K562 (cell line): Measurements from ENCODE around the gene TAS2R40. TPM values are rescaled to one million over a fixed set of nuclear protein-coding genes. Genes with fewer than 3 reads are reported as not detected.
A peak's percentile ranks its signal among the peaks of the same experiment; 100 is the strongest.

Source experiments
- C11orf30 ChIP-seq: fragments of 450-650 bp; IDR thresholded peaks from 2 replicates; pipeline ENCODE4 v1.6.1; 2016; ENCODE audit warnings: low read depth, mild to moderate bottlenecking
- CTBP1 ChIP-seq: fragments of 450-650 bp; IDR thresholded peaks from 2 replicates; pipeline ENCODE4 v1.6.1; 2016; ENCODE audit warnings: borderline replicate concordance
- HCFC1 ChIP-seq: IDR thresholded peaks from 2 replicates; pipeline ENCODE4 v1.6.1; 2012; ENCODE audit warnings: low read depth, low read length, improper control_type of control experiment
- HDGF ChIP-seq: fragments of 450-650 bp; IDR thresholded peaks from 2 replicates; pipeline ENCODE4 v1.6.1; 2016
- HMBOX1 ChIP-seq: sonication (generic); IDR thresholded peaks from 2 replicates; pipeline ENCODE4 v1.6.1; 2016
- MAFF ChIP-seq: IDR thresholded peaks from 2 replicates; pipeline ENCODE4 v1.6.1; 2012; ENCODE audit warnings: low read length, improper control_type of control experiment
- MED1 ChIP-seq: sonication (generic); formaldehyde crosslinking; IDR thresholded peaks from 2 replicates; pipeline ENCODE4 v1.8.1; 2023; ENCODE audit warnings: missing genetic modification reagents, borderline replicate concordance
- PREB ChIP-seq: sonication (generic); formaldehyde crosslinking; IDR thresholded peaks from 2 replicates; pipeline ENCODE4 v1.8.1; 2023; ENCODE audit warnings: mild to moderate bottlenecking, missing genetic modification reagents
- PRPF4 ChIP-seq: fragments of 200-400 bp; formaldehyde crosslinking; IDR thresholded peaks from one replicate; pipeline ENCODE4 v1.6.1; 2017; ENCODE audit warnings: low read length, low read depth, mild to moderate bottlenecking; ENCODE audit not compliant: insufficient read depth, poor library complexity, severe bottlenecking
- RBM22 ChIP-seq: fragments of 200-400 bp; formaldehyde crosslinking; IDR thresholded peaks from 2 replicates; pipeline ENCODE4 v1.6.1; 2018; ENCODE audit warnings: low read length, low read depth; ENCODE audit not compliant: poor library complexity, severe bottlenecking
- REST ChIP-seq, 2 experiments: fragments of 450-650 bp; formaldehyde crosslinking in 1 of 2; IDR thresholded peaks; 2 replicates each; pipeline versions ENCODE4 v1.4.0 to v1.6.1; 2014 to 2020; ENCODE audit warnings: mild to moderate bottlenecking in 2 of 2, borderline replicate concordance in 1 of 2, low read depth in 1 of 2
- SETDB1 ChIP-seq: IDR thresholded peaks from one replicate; pipeline ENCODE4 v1.6.1; 2012; ENCODE audit warnings: low read length, control low read depth, inconsistent platforms
- SRSF9 ChIP-seq: fragments of 200-400 bp; formaldehyde crosslinking; IDR thresholded peaks from 2 replicates; pipeline ENCODE4 v1.6.1; 2017; ENCODE audit warnings: low read depth, low read length, borderline replicate concordance
- ZNF586 ChIP-seq: fragments of 450-650 bp; formaldehyde crosslinking; conservative IDR thresholded peaks from 2 replicates; pipeline ENCODE4 v1.4.0; 2020; ENCODE audit warnings: mild to moderate bottlenecking, moderate library complexity
- ZNF766 ChIP-seq: fragments of 200-800 bp; sonication (Bioruptor generic); conservative IDR thresholded peaks from 2 replicates; pipeline ENCODE4 v1.6.1; 2016; ENCODE audit warnings: missing genetic modification characterization, missing compliant biosample characterization
- polyA plus RNA-seq, 8 experiments: library from polyadenylated mRNA; depleted of rRNA in 4 of 8; stranded (reverse) in 5 of 8; unstranded in 3 of 8; fragments of >200 nt; fragmentation: Nextera tagmentation in 2 of 8; fragmentation: Illumina TruSeq in 1 of 8; extraction: Ambion mirVana in 2 of 8; extraction: Trizol in 1 of 8; gene quantifications; 2 replicates each; pipeline versions ENCODE4 v1.2.1 to v1.2.3, GENCODE V29; 2011 to 2014; ENCODE audit warnings: inconsistent platforms in 1 of 8, missing spikeins in 1 of 8
- total RNA-seq, 7 experiments: library from RNA; depleted of rRNA in 6 of 7; stranded (reverse); fragments of >200 nt in 6 of 7; fragmentation: Illumina TruSeq in 2 of 7; extraction: Trizol in 2 of 7; gene quantifications; 2 replicates each; pipeline versions ENCODE4 v1.2.1 to v1.2.3, GENCODE V29; 2011 to 2021; ENCODE audit warnings: low replicate concordance in 1 of 7

Gene TAS2R40
- total and polyA plus RNA-seq, 9 of the 15 experiments (the other 6 are each of a cell fraction or from before 2014, with no cell fraction given), result not detected

DNA sequence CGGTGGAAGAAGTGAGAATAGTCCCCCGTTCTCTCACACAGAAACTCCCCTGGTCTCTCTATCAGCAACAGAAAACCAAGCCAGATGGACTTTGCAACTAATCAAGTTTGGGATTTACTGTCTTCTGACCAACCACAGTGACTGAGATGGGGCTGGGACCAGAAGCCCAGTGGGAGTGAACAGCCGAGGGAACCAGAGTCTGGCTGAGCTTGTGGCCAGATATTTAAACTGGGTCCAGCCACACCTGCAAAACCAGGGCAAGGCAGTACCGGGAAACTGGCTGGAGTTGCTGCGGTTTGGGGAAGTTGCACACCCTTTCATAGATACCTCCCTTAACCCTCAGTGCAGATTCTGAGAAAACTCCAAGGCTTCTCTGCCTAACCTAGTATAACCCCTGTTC, 47.4 kb downstream of the TAS2R40 start (continued):
- TF ChIP-seq PREB (CRISPR knock-in tag) (no peak), SRSF9 (no peak), PRPF4 (no peak), ZNF766 (CRISPR knock-in tag) (no peak), C11orf30 (no peak), REST (IDR thresholded peaks at IDR 0.05; ENCODE audit: borderline replicate concordance) (peak; percentile 8; the same call in 1 of the 2 replicates), REST (CRISPR knock-in tag; IDR thresholded peaks at IDR 0.05; ENCODE audit: low read depth) (no peak), ZNF586 (CRISPR knock-in tag) (no peak), RBM22 (no peak), HMBOX1 (peak; percentile 63), HDGF (no peak), HCFC1 (no peak), SETDB1 (peak; percentile 58), CTBP1 (peak; percentile 30; the same call in 1 of the 2 replicates), MED1 (CRISPR knock-in tag) (no peak), MAFF (no peak)
